Testis (tissue), 2 donors: Measurements from ENCODE around the gene PTBP3.

Source experiments
- POLR2A ChIP-seq: fragments of 450-650 bp; IDR thresholded peaks from one replicate; pipeline ENCODE4 v1.6.1; 2017; ENCODE audit warnings: antibody characterized with exemption, mild to moderate bottlenecking, moderate library complexity
- TF ChIP-seq, protein P1 (sequence below), 3 experiments: fragments of 450-650 bp in 2 of 3; fragments of 200-600 bp in 1 of 3; sonication (generic) in 1 of 3; IDR thresholded peaks; one replicate each; pipeline ENCODE4 v1.5.1; 2016 to 2019; ENCODE audit warnings: antibody characterized with exemption in 3 of 3, mild to moderate bottlenecking in 2 of 3, moderate library complexity in 1 of 3

DNA sequence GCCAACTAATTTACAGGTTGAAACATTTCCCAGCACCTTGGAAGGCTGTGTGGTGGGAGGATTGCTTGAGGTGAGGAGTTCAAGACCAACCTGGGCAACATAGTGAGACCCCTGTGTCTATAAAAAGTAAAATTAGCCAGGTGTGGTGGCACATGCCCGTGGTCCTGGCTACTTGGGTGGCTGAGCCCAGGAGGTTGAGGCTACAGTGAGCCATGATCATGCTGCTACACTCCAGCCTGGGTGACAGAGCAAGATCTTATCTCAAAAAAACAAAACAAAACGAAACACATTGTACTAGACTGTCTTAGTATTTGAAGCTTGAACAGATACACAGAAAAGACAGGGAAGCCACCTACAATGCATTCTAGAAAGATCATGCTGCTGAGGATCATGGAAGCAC lies 43.7 kb upstream of the PTBP3 start:
- TF ChIP-seq, protein P1, sequence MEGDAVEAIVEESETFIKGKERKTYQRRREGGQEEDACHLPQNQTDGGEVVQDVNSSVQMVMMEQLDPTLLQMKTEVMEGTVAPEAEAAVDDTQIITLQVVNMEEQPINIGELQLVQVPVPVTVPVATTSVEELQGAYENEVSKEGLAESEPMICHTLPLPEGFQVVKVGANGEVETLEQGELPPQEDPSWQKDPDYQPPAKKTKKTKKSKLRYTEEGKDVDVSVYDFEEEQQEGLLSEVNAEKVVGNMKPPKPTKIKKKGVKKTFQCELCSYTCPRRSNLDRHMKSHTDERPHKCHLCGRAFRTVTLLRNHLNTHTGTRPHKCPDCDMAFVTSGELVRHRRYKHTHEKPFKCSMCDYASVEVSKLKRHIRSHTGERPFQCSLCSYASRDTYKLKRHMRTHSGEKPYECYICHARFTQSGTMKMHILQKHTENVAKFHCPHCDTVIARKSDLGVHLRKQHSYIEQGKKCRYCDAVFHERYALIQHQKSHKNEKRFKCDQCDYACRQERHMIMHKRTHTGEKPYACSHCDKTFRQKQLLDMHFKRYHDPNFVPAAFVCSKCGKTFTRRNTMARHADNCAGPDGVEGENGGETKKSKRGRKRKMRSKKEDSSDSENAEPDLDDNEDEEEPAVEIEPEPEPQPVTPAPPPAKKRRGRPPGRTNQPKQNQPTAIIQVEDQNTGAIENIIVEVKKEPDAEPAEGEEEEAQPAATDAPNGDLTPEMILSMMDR (IDR thresholded peaks at IDR 0.05): no peak
- TF ChIP-seq POLR2A: no peak
